Mucosa of gallbladder (tissue), 1 donor: Measurements from ENCODE around the gene GNL3. TPM values are rescaled to one million over a fixed set of nuclear protein-coding genes. Genes with fewer than 3 reads are reported as not detected.
A peak's percentile ranks its signal among the peaks of the same experiment; 100 is the strongest.
"Not testable (repeated sequence)": the region's sequence is repeated elsewhere in the genome, so short reads cannot be mapped to it uniquely, and the experiment has no call there.

Experiments used
- DNase-seq: peaks from one replicate; pipeline ENCODE4 v3.0.0-alpha.2; 2020; ENCODE audit warnings: low spot score
- total RNA-seq: library from RNA; stranded (reverse); gene quantifications from one replicate; pipeline ENCODE4 v1.2.1, GENCODE V29; 2021
- donor health status: DM: no; HTN: no; CAD: no.

The GNL3 gene, protein sequence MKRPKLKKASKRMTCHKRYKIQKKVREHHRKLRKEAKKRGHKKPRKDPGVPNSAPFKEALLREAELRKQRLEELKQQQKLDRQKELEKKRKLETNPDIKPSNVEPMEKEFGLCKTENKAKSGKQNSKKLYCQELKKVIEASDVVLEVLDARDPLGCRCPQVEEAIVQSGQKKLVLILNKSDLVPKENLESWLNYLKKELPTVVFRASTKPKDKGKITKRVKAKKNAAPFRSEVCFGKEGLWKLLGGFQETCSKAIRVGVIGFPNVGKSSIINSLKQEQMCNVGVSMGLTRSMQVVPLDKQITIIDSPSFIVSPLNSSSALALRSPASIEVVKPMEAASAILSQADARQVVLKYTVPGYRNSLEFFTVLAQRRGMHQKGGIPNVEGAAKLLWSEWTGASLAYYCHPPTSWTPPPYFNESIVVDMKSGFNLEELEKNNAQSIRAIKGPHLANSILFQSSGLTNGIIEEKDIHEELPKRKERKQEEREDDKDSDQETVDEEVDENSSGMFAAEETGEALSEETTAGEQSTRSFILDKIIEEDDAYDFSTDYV
- 29.4 TPM for total RNA-seq

DNA sequence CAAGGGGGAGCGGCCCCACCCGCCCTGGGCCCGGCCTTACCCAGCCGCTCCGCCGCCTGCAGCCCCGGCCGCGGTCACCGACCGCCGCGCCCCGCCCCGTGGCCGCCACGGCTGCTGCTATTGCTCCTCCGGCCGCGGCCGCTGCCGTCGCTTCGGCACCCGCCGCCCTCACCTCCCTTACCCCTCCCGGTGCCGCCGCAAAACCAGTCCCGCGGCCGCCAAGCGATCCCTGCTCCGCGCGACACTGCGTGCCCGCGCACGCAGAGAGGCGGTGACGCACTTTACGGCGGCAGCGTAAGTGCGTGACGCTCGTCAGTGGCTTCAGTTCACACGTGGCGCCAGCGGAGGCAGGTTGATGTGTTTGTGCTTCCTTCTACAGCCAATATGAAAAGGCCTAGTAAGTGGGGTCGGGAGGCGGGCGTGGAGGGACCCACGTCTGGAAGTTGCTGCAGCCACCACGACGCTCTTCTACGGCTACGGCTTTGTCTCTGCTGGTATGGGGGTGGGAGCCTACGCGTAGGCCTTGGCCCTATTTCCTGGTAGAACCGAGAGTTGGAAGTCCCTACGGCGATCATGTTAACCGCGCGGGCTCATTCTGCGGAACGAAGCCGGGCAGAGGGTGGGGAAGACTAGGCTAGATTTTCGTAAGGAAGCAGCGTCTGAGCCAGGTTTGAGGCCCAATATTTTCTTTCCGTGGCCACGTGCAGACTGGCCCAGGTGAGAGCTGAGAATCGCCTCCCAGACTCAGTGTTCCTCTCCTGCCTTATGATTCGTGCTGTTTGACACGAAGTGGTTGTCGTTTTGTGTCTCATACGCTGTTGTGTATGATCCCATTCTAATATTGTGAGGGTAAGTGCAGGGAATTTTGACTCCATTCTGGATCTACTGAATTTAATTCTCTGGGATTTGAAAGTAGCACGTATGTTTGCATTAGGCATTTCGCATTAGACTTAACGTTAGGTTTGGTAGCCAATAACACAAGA is at the start of gene GNL3, which contains the start of gene PBRM1:
TSS of gene GNL3 (plus strand) at position 324 of the 983 bp plus-strand sequence. CDS start at position 385, 61 bp downstream.
TSS of gene PBRM1 (minus strand) at position 205 of the 983 bp plus-strand sequence.
- DNase-seq: peak; percentile 94

DNA sequence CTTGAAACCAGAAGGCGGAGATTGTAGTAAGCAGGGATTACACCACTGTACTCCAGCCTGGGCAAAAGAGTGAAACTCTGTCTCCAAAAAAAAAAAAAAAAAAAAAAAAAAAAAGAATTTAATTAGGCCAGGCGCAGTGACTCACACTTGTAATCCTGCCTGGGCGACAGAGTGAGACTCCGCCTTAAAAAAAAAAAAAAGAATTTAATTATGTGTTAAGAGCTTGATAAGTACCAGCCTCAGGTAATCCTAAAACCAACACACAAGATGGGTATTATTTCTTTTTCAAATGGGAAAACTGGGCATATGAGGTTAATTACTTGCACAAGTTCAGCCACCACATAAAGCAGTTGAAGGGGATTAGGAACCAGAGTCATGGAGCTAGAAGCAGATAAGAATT is 49.2 kb upstream of the GNL3 start:
- DNase-seq: no peak

DNA sequence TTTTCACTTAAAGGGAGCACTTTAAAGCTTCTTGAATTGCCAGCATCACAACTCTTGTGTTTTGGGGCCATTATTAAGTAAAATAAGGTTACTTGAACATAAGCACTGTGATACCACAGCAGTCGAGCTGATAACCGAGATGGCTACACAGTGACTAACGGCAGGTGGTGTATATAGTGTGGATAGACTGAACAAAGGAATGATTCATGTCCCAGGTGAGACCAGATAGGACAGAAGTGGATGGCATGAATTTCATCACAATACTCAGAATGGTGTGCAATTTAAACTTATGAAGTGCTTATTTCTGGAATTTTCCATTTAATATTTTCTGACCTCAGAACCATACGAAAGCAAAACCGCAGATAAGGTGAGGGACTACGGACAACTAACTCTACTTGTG is 40.3 kb upstream of the GNL3 start:
- DNase-seq: no peak

DNA sequence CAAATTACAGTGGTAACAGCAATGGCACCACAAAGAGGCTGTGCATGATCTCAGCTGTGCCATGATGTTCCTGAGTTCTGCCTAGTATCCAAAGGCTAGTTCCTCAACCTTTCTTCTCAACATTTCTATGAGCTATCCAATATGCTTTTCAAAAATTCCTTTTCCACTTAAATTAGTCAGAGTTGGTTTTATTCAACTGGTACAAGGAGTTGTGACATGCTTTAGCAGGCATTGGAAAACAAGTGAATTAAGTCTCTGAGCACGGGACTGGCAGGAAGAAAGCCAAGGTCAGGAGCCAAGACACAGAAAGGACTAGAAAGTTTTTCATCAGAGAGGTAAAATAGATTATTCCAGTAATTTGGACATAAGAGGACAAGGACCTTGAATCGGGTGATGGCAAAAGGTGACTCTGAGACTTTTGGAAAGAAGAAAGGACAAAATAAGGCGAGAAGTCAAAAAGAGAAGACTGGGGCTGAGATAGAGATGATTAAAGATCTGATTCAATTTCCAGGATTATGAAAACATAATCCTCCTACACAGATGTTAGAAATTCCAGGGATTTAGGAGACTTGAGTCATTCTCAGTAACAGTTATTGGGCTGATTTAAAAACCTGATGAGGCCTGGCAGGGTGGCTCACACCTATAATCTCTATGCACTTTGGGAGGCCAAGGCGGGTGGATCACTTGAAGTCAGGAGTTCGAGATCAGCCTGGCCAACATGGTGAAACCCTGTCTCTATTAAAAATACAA is 36.2 kb upstream of the GNL3 start:
- no peak for DNase-seq

DNA sequence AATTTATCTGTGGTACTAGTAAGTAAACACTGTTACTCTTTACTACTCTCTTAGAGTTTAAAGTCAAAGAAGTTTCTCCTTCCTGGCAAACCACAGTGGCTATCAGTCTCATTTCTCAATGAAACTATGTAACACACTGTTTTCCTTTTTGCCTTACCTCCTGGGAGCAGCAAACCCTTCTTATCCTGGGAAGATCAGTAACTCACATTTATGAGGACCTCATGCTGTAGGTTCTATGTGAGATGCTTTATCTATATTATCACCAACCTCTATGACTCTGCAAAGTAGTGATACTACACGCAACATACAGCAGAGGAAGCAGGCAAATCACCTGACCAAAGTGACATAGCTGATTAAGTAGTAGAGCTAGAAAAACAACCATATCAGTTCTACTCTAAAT is 35.4 kb upstream of the GNL3 start:
- no peak for DNase-seq

DNA sequence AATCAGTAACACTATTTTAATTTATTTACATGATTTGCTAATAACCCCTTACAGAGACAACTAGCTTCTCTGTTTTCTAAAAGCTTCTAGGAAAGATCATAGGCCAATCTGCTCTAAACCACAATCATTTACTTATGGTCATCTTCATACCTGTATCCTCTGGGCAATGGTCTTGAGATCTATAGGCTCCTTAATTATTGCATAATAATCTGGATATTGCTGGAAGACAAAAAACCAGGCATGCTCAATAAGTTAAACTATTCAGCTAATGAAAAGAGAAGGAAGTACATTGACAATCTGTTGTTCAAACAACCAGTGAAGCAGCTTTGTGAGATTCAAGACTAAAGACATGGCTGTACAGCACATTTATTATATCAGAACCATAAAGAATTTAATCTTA is 34.2 kb upstream of the GNL3 start:
- DNase-seq: no peak

DNA sequence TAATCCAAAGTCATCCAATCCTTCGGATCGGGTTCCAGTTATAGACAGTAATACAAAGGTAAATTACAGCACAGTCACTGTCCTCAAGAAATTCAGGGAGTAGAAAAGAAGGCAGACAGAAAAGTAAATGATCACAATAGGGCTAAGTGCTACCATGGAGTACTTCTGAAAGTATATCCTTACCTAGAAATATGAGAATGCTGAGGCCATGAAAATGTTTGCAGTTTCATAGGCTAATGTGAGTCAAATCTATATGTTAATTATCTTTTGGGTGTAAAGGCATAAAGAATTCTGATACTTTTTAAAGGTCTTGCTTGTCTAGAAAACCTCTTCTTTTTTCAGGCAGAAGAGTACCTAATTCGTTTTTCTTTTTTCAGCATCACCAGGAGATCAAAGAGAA is 29.9 kb upstream of the GNL3 start:
- DNase-seq: no peak

DNA sequence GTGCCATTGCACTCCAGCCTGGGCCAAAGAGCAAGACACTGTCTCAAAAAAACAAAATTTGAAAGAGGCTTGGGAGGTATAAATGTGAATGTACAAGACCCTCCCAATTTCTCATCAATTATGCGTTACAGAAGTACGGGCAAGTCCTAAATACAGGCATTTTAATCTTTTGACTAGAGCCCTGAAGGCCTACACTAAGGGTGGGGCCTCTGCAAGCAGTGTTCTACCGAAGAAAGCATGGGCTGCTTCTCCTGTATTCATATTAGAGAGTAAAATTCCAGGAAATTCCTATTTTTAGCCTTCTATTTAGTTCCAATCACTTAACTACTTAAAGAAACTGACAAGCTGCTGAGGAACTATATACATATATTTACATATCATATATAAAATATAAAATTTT is 25.8 kb upstream of the GNL3 start:
- no peak for DNase-seq

DNA sequence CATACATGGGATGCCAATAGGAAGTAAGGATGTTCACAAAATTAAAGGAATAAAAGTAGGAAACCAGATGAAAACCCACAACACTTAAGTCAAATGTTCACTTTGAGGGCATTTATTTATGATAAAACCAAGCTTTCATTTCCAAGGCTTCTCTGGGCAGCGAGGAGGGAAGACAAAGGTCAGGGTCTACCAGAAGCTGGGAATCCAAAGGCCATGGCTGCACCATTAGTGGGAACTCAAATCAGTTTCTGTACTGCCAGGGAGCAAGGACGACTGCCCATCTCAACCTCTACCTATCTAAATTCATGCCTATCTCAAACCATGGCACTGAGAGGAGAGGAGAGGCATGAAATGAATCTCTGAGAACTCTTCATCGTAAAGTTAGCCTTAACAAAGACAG is 22.7 kb upstream of the GNL3 start:
- DNase-seq: no peak

DNA sequence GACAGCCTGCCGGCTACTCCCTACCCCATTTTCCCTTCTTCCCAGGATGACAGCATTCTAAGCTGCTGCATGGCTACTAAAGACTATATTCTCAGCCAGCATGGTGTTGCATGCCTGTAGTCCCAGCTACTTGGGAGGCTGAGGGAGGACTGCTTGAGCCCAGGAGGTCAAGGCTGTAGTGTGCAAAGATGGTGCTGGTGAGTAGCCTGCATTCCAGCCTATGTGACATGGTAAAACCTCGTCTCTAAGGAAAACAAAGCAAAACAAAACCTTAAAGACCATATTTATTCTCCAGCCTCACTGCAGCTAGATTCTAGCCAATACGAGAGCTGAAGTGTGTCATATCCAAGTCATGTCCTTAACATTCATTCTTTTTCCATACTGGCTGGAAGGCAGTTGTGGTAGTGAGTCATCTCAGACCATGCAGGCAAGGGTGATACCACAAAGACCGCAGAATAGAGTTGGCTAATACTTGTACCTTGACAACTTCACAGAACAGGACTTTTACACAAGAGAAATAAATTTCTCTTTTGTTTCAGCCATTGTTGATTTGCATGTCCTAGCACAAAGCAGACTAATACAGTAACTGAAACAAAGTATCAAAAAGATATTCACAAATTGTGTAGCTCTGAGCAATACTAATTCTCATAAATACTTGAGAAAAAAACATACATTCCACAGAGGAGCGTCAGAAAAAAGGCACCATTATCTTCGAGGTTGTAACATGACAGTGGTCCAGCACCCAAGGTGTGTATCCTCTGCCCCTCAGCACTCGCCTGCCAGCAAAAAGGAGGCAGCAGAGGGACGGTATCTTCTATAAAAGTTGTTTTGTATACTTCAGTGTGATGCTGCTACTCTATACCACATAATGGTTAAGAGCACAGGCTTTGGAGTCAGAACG is 15.0 kb upstream of the GNL3 start:
- no peak for DNase-seq

DNA sequence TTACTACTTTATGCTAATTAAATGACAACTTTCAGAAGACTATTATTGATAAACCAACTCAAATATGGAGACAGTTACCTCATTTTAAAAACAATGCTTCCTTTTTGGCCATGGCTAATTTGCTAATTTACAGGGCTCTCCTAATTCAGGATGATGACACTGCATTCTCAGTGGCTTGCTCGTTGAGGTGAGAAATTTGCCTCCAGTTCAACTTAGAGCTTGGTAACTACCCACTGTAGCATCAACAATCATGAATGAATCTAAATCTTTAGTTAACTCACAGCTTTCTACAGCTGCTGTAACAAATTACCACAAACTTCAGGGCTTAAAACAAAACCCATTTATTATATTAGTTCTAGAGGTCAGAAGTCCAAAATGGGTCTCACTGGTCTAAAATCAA is 14.2 kb upstream of the GNL3 start:
- DNase-seq: no peak

DNA sequence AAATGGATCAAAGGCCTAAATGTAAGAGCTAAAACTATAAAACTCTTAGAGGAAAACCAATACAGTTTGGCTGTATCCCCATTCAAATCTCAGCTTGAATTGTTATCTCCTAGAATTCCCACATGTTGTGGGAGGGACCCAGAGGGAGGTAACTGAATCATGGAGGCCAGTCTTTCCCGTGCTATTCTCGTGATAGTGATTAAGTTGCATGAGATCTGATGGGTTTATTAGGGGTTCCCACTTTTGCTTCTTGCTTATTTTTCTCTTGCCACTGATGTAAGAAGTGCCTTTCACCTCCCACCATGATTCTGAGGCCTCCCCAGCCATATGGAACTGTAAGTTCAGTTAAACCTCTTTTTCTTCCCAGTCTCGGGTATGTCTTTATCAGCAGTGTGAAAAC is 9.6 kb upstream of the GNL3 start:
- DNase-seq: not testable (repeated sequence)

DNA sequence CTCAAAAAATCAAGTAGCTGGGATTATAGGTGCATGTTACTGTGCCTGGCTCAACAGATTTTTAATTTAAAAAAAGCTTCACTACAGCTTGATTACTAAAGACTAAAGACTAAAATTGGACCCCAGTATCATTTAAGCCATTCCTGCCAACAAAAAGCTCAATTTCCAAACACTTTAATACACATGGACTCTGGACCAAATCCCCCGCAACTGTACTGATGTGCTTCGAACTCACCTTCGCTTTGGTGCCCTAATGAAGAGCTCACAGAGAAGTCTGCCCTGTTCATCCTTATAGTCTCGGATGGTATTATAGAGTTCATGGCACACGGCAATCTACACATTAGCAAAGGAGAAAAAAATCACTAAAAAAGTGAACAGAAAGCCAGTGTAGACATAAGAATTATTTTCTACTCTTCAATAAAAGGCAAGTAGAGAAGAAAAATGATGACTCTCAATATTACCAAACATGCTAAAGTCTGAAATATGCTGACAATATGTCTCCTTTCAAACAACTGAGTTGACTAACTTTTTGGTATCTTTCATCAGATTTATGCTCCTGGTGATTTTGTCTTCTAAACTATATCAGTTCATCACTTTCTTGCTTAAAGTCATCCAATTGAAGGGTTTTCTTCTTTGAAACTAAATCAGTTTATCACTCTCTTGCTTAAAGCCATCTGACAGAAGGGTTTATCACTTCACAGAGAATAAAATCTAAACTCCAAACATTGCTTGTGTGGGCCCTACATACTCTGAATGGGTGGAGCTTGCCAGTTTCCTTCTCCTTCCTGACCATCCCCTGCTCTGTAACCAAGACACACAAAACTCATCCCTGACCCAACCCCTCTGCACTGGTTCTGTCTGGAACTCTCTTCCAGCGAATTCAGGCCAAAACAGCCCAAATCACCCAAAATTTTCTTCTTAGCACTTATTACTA is 7.3 kb upstream of the GNL3 start:
- no peak for DNase-seq

DNA sequence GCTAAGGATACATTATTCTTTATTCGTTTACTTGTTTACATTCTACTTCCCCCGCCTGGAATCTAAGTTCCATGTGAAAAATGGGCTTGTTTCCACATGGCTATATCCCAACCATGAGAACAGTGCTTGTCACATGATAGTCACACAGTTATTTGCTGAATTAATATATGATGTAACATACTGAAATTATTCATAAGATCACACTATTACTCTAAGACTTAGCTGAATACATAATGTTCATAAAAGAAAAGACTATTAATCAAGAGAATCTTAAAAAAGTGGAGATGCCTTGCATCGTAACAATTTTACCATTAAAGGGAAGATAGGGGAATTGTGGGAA is 6.7 kb upstream of the GNL3 start:
- DNase-seq: no peak

DNA sequence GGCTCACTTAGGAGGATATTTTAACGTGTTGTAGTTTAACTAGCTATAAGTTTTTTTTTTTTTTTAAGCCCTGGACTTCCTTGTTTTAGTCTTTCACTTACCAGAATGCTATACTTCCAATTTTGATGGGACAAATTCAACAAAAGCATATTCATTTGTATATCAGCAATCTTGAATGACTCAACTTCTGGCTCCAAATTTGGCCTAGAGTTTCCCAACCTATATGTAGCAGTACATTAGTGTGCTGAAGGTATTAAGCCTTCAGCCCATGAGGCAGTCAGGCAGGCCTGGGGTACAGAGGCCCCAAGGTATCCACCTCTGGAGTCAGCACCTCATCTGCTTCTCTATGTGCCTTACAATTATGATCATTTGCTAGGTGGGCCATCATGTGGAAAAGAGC is 6.0 kb upstream of the GNL3 start:
- DNase-seq: no peak

DNA sequence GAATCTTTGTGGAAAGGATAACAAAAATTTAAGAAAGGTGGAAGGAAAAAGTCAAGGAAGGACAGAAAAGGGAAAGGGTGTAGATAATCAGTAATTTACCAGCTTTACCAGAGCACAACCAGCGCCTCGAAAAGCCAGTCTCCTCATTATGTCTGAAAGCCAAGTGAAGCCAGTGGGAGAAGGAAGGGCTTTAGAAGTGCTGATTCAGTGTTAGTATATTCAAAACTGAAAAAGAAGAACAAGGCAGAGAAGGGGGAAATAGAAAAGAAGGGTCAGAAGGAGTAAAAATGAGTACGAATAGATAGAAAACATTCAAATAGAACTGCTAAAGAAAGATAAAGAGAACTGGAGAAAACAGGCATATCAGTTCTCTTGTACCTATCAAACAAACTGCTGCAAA is 4.2 kb upstream of the GNL3 start:
- no peak for DNase-seq

DNA sequence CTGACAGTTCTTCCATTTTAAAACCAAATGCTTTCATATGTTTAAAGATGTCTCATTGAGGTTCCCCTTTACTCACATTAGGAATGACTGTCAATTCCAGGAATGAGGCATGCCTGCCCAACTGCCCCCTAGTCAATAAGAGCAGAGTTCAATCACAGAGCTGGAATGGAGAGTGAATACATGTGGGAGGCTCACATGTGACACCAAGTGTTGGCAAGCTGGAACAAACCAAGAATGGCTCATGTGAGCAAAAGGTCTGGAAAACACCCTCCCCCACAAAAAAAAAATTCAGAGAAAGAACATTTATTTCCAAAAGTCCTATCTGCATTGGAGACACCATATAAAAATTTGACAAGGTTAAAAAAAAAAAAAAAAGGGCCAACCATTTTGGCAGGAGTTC is 3.8 kb upstream of the GNL3 start:
- DNase-seq: peak; percentile 21

DNA sequence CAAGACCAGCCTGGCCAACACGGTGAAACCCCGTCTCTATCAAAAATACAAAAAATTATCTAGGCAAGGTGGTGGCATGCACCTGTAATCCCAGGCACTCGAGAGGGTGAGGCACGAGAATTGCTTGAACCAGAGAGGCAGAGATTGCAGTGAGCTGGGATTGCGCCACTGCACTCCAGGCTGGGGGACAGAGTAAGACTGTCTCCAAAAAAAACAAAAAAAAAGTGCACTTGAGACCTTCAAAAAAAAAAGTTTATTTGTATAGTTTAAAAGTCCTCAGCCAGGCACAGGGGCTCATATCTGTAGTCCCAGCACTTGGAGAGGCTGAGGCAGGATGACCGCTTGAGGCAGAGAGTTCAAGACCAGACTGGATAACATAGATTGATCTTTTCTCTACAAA is 2.2 kb upstream of the GNL3 start:
- DNase-seq: no peak

DNA sequence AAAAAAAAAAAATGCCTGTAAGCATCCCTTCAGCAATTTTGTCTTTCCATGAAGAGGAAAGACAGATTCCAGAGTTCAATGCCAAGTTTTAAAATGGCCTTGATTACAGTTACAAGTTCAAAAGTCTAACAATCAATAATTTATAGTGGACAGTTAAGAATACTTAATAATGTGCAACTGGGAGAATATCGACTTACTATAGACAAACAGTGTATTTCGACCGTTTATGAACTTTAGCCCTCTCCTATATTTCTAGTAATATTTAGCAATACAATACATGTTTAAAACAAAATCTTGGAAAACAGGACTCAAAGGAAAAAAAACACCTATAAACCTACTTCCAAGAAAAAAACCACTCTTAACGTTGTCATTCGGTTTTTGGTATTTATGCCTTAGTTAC is 1.6 kb upstream of the GNL3 start:
- DNase-seq: no peak

DNA sequence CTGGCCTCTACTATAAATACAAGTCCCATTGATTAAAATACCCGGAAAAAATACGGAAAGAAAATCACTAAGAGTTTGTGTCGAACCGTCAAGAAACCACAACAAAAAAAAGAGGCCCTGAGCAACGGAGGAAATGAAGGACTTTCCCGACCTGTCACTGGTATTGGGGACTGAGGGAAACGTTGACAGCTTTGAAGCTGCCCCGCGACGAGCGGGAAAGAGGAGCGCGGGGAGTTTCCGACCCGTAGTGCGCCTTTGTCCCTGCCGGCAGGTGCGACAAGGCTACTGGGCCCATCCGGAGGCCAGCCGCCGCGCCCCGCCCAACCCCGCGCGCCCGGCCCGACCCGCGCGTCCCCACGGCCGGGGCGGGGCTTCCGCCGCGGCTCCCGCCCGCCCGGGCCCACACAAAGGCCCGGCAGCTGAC is 535 bp upstream of the GNL3 start:
- peak; percentile 71 for DNase-seq
